Activated CD8-positive, alpha-beta memory T cell treated with anti-CD3 and anti-CD28 coated beads, Interleukin-2, amount 50 U/mL, for 1 hour (primary cell): ENCODE measurements around the gene ARTN.

ENCODE experiments used
- DNase-seq: peaks from one replicate; pipeline ENCODE4 v3.0.0-alpha.2; 2020; ENCODE audit errors: extremely low read depth

The ARTN gene

DNA sequence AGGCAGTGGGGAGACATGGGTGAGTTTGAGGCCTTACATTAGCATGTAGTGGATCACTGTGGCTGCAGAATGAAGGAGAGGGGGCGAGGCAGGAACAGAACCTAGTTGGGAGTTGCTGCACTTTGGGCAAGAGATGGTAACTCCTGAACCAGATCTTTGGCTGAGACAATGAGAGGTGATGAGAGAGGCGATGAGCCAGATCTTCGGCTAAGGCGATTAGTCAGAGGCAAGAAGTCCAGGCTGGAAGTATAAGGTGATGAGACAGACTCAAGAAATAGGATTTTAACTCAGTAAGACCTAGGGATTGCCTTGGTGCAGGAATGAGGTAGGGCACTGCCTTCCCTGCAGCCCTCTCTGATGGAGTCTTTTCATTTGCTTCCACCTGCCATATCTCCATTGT lies 9.1 kb upstream of the ARTN start:
- no peak for DNase-seq

- no peak for DNase-seq
Observed at GRCh38 chr1:43925846-43926245, 7.8 kb upstream of the ARTN start.

DNA sequence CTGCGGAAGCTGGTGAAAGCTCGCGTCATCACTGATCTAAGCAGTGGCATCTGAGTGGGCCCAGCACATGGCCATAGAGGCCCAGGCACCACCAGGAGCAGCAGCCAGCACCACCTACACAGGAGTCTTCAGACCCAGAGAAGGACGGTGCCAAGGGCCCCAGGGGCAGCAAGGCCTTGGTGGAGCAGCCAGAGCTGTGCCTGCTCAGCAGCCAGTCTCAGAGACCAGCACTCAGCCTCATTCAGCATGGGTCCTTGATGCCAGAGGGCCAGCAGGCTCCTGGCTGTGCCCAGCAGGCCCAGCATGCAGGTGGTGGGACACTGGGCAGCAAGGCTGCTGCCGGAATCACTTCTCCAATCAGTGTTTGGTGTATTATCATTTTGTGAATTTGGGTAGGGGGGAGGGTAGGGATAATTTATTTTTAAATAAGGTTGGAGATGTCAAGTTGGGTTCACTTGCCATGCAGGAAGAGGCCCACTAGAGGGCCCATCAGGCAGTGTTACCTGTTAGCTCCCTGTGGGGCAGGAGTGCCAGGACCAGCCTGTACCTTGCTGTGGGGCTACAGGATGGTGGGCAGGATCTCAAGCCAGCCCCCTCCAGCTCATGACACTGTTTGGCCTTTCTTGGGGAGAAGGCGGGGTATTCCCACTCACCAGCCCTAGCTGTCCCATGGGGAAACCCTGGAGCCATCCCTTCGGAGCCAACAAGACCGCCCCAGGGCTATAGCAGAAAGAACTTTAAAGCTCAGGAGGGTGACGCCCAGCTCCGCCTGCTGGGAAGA lies 3.2 kb upstream of the ARTN start:
- DNase-seq = no peak

DNA sequence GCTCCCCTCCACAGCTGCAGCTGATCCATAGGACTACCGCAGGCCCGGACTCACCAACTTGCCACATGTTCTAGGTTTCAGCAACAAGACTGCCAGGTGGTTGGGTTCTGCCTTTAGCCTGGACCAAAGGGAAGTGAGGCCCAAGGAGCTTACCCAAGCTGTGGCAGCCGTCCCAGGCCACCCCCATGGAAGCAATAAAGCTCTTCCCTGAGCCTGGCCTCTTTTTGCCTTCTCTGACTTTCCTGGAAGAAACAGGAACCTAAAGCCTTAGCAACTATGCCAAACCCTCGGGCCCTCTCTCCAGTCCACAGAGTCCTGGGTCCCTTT lies 2.7 kb upstream of the ARTN start:
- DNase-seq = no peak

DNA sequence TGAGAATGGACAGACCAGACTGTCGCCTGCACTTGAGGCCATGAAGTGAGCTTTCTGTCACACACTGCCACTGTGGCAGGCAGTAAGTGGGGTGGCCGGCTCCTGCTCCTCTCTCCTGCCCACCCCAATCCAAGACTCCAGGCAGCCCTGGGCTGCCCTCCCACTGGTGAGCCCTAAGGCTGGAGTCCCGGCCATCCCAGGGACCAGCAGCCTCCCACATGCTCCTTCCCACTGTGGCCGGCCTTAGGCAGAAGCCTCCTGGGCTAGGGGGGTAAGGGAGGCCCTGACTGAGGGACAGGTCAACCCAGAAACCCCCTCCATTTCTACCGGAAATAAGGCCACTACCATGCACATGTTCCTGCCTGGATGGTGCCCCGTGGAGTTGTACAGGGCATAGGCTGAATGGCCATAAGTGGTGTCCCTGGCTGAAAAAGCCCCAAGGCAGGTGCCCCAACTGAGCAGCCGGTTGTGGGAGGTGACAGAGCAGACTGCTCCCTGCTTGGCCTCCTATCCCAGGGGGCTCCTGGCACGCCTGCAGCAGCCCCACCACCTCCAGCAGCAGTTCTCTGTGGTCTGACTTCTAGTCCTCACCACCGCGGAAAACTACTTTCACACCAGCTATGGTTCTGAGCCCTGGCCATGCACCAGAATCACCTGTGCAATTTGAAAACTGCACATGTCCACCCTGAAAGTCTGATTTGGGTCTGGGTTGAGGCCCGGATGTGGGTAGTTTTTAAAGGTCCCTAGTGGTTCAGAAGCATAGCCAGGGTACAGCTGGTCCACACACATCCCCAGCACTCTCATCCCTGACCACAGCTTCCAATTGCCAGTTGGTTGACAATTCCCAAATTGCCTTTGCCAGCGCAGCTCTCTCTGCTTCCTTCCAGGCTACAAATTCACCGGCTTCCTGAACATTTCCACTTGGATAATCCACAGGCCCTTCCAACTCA lies 1.6 kb upstream of the ARTN start:
- DNase-seq = no peak

DNA sequence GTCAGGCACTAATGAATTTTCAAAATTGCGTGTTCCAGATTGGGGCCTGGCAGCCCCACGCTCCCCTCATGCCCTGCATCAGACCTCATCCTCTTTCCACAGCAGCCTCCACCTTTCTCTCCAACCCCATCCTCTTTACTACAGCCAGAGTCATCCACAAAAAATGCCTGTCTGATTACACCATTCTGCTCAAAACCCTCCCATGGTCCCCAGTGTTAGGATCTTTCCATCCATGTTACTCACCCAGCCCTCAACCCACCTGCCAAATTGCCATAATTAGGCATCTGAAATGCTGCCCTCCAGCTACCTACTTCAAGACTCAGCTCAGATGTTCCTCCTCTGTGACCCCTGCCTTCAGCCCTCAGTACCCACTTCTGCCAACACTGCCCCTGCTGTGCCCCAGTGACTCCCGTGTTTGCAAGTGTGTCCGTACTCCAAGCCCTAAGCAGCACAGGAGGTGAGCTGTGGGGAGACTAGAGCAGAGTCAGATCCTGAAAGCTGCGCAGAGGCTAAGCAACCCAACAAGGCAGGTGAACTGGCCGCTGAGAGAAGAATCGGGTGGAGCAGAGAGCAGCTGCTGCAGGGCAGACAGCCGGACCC lies 715 bp upstream of the ARTN start:
- DNase-seq = no peak

DNA sequence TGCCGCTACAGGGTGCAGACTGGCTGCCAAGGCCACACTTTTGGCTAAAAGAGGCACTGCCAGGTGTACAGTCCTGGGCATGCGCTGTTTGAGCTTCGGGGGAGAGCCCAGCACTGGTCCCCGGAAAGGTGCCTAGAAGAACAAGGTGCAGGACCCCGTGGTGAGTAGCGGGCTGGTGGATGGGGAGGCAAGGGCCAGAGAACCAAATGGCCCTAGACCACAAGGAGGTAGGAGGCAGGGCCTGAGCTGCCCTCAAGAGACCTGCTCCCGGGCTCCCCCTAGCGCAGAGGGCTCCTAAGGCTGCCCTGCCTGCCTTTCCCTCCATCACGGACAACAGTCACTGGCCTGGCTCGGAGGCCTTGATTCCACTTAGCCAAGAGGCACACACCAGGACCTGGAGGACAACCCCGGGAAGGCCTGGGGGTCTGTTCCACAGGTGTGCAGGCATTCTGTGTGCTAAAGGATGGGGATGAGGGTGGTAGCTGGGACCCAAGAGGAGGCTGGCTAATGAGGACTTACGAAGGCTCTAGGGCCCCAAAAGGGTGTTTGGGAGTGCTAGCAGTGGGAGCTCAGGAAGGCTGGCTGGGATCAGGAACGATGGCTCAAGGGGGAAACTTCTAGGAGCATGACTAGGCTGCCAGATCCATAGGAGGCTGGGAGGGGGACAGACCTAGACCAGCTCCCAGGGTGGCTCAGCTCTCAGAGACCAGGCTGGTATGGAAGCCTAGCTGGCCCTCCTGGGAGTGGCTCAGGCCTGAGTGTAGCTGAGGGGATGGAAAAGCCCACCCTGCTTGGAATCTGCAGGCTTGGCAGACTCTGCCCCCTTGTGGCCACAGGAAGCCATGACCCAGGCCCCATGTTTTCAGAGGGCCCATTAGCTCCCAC lies 742 bp downstream of the ARTN start:
- DNase-seq = peak; percentile 18

DNA sequence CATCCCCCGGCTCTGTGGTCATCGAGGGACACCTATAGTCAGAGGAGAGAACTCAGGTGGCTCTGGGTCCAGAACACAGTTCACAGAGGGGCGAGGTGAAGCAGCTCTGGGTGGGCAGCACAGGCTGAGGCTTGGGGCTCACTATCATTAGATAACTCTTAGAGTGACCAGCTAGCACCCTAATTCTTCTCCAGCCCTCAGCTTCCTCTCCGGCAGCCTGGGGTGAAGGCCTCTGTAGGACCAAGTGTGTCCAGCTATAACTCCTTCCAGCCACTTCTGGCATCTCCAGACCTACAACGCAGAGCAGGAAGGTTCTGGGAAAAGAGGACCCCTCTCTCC lies 1.4 kb downstream of the ARTN start:
- DNase-seq = no peak

DNA sequence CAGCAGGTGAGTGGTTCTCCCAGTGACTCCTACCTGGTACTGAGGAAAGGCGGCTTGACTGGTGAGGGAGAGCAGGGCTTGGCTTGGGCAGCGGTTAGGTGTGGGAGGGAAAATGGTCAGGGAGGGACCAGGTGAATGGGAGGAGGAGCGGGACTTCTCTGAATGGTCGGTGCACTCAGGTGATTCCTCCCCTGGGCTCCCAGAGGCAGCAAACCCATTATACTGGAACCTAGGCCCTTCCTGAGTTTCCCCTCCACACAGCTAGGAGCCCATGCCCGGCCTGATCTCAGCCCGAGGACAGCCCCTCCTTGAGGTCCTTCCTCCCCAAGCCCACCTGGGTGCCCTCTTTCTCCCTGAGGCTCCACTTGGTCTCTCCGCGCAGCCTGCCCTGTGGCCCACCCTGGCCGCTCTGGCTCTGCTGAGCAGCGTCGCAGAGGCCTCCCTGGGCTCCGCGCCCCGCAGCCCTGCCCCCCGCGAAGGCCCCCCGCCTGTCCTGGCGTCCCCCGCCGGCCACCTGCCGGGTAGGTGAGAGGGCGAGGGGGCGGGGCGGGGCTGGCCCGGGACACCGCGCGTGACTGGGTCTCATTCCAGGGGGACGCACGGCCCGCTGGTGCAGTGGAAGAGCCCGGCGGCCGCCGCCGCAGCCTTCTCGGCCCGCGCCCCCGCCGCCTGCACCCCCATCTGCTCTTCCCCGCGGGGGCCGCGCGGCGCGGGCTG lies 2.3 kb downstream of the ARTN start:
- no peak for DNase-seq

GRCh38 chr1:43936431-43937151 lies 3.0 kb downstream of the ARTN start:
- no peak for DNase-seq

DNA sequence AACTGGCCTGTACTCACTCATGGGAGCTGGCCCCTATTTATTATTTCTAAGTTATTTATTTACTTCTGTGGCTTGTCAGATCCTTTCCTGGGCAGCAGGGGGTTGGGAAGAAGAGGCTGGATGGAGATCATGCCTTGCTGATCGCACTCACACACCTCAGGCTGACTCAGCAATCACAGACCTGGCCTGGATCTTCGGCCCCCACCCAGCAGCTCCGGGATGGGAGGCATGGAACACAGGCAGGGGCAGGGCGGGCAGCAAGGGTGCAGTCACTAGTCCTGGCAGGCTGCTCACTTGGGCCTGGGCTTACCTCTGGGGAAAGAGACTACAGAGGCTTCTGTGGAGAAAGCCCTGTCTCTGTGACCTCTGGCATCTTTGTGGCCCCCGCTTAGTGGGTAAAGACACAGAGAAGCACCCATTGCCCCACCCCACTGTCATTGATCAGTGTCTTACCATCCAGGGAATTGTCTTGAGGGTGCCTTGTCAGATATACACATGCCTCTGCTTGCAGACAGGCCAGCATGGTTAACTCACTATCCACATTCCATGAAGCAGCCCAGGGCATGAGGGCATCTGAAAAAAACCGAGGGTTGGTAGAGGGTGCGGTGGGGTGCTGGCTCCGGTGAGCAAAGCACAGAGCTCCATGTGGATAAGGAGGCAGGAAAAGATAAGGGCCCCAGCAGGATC lies 3.7 kb downstream of the ARTN start:
- no peak for DNase-seq

- DNase-seq = no peak
Observed at GRCh38 chr1:43938383-43938782, 4.8 kb downstream of the ARTN start.

DNA sequence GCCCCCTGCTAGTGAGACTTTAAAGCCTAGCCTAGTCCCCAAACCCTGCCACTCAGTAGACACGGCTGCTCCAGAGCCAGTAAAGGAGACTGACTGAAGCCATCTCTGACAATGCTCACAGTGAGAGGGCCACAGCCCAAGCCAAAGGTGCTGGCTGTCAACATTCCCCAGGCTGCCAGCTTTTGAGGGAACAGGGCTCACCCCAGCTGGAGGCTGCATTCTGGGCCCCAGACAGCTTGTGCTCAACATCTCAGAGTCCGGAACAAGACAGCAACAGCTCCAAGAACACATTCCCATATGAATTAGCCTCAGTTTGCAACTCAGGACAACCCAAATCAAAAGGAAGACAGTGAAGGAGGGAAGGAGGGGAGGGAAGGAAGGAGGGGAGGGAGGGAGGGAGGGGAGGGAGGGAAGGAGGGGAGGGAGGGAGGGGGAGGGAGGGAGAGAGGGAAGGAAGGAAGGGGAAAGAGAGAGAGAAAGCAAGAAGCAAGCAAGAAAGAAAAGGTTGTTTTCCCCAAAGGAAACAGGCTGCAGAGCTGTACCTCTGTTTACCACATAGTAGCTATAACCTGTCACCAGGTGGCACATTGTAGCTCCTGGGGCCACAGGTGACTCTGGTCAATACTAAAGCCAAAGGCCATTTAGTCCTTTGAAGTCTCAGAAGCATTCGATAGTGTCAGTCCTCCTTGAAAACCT lies 5.4 kb downstream of the ARTN start:
- DNase-seq = no peak

- no peak for DNase-seq
Observed at GRCh38 chr1:43942411-43942810, 8.8 kb downstream of the ARTN start.

GRCh38 chr1:43944860-43945259 lies 11.3 kb downstream of the ARTN start:
- DNase-seq = no peak

DNA sequence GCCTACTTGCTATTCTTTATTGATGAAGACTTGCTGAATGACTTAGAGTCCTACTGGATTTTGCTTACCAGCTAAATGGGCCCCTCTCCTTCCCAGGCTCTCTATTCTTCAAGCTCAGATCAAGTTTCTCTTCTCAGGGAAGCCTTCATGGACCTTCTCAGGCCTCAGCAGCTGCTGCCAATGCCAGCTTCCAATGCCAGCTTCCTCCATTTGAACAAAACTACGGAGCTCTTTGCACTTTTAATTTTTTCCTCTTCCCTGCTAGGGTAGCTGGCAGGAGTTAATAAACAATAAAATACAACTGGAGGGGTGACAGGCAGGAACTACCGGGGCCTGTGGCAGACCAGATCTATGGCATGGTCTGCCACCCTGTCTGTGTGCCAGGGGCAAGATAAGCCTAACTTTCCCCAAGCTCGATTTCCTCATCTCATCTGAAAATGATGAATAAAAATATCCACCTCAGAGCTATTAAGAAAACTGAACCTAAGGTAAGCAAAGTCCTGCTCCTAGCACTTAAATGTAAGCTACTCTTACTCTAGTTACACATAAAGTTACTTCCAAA lies 12.2 kb downstream of the ARTN start:
- no peak for DNase-seq

- DNase-seq = peak; percentile 78
Observed at GRCh38 chr1:43946236-43947060, 12.8 kb downstream of the ARTN start, which contains the start of gene IPO13. IPO13 (plus strand) TSS chr1:43946950; CDS start chr1:43947601, 651 bp downstream.
